Common myeloid progenitor, CD34-positive (primary cell): ENCODE results near the gene SLC5A8.

Source experiments
- CTCF ChIA-PET: fragments of 350-600 bp; sonication (Branson Sonifier 250); formaldehyde crosslinking; loops from one replicate; lab custom pipeline; 2021; ENCODE audit warnings: antibody characterized with exemption; lab: Charles Lee
- POLR2A ChIA-PET: fragments of 350-600 bp; sonication (Branson Sonifier 250); formaldehyde crosslinking; loops from one replicate; lab custom pipeline; 2021; ENCODE audit warnings: antibody characterized with exemption; lab: Charles Lee
- DNase-seq, 3 donors: peaks; one replicate each; pipeline versions ENCODE4 v3.0.0 to v3.0.0-alpha.2; 2013
- H3K27ac ChIP-seq, 2 experiments: 1 replicate in 1 of 2; 2 replicates in 1 of 2; pipeline ENCODE4 v1.7.0; 2013; ENCODE audit warnings: inconsistent platforms in 2 of 2, low read length in 2 of 2, mild to moderate bottlenecking in 2 of 2, low read depth in 1 of 2, moderate library complexity in 1 of 2; ENCODE audit not compliant: severe bottlenecking in 2 of 2, insufficient read depth in 1 of 2, poor library complexity in 1 of 2
- H3K27me3 ChIP-seq, 5 experiments: replicated peaks in 2 of 5; 1 replicate in 3 of 5; 2 replicates in 2 of 5; pipeline versions ENCODE4 v1.6.1 to v1.7.0; 2013; ENCODE audit warnings: low read length in 4 of 5, mild to moderate bottlenecking in 2 of 5, moderate library complexity in 2 of 5, inconsistent platforms in 1 of 5; ENCODE audit not compliant: insufficient read depth in 5 of 5, control insufficient read depth in 4 of 5
- H3K36me3 ChIP-seq, 4 experiments: 1 replicate in 2 of 4; 2 replicates in 2 of 4; pipeline versions ENCODE4 v1.6.1 to v1.7.0; 2013; ENCODE audit warnings: low read length in 3 of 4, control low read depth in 1 of 4, mild to moderate bottlenecking in 1 of 4; ENCODE audit not compliant: control insufficient read depth in 4 of 4, insufficient read depth in 4 of 4
- H3K4me1 ChIP-seq, 4 experiments: 1 replicate in 3 of 4; 2 replicates in 1 of 4; pipeline versions ENCODE4 v1.6.1 to v1.7.1; 2013; ENCODE audit warnings: low read length in 3 of 4, mild to moderate bottlenecking in 3 of 4, control low read depth in 1 of 4, inconsistent platforms in 1 of 4, moderate library complexity in 1 of 4; ENCODE audit not compliant: control insufficient read depth in 4 of 4, insufficient read depth in 4 of 4; ENCODE audit errors: control extremely low read depth in 1 of 4
- H3K4me3 ChIP-seq, 7 experiments: 1 replicate in 4 of 7; 2 replicates in 3 of 7; pipeline versions ENCODE4 v1.5.1 to v1.7.0; 2013; ENCODE audit warnings: mild to moderate bottlenecking in 7 of 7, low read length in 6 of 7, moderate library complexity in 6 of 7, inconsistent platforms in 2 of 7, low read depth in 2 of 7, control low read depth in 1 of 7; ENCODE audit not compliant: insufficient read depth in 4 of 7, control insufficient read depth in 1 of 7; ENCODE audit errors: extremely low read depth in 1 of 7
- H3K9me3 ChIP-seq, 5 experiments: 1 replicate in 4 of 5; 2 replicates in 1 of 5; pipeline versions ENCODE4 v1.6.1 to v1.7.1; 2013; ENCODE audit warnings: low read length in 4 of 5, mild to moderate bottlenecking in 2 of 5, inconsistent platforms in 1 of 5, low read depth in 1 of 5, moderate library complexity in 1 of 5; ENCODE audit not compliant: control insufficient read depth in 4 of 5, insufficient read depth in 2 of 5; ENCODE audit errors: control extremely low read depth in 1 of 5
- WGBS: methylation state at CpG from one replicate; pipeline ENCODE4 v1.1.5; 2013; ENCODE audit not compliant: insufficient coverage; 5-methylcytosine and 5-hydroxymethylcytosine counted together

SLC5A8 gene

DNA sequence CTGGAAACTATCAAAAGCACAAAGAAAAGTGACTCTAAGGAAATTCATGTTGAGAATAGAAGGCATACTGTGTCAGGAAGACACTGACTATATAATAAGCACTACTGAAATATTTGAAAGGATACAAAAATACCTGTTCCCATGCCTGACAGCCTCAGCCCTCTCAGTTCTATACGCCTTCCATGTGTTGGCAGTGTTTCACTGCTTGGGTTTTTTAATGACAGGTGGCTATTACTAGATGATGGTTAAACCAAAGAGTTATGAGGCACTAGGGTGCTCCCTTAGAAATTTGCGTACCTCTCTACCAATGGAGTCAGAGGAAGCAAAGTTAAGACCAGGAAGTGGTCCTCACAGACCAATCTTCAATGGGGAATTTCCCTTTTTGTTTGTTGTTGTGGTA, 25.6 kb upstream of the SLC5A8 start:
- 80% methylated on average over 1 of the region's 2 CpGs for WGBS
- Histone ChIP-seq H3K36me3 (no peaks in the 10 kb centered on the region), H3K27me3 (peaks cover 0 to 3% (median 0%) of the 10 kb centered on the region in 5 experiments), H3K27ac (no peak overlapping the region), H3K9me3 (peaks cover 0 to 8% (median 3%) of the 10 kb centered on the region in 5 experiments), H3K4me3 (no peak overlapping the region), H3K4me1 (no peaks in the 10 kb centered on the region)
- DNase-seq, result no peak
- POLR2A ChIA-PET, result no interaction called here
- CTCF ChIA-PET, result no interaction called here

DNA sequence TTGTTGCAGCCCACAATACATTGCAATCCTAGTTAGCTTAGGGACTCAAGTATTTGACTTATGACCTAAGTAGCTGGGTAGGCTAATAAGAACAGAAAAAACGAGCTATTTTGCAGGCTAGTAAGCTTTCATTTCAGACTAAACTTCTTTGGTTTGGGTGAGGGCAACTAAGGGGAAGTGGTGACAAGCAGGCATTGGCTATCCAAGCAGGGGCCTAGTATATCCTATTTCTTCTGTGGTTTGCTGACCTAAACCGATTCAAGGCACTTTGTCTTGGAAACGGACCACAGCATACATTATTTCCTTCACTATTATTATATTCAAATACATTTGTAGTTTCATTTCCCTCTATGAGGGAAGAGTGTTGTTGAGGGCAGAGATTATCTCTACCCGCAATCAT, 21.6 kb upstream of the SLC5A8 start:
- no peak overlapping the region for H3K27ac ChIP-seq
- H3K36me3 ChIP-seq, result no peaks in the 10 kb centered on the region
- CTCF ChIA-PET, result no interaction called here
- WGBS, result 13% methylated on average over 1 of the region's 4 CpGs
- peaks cover 0 to 1% (median 0%) of the 10 kb centered on the region in 5 experiments for H3K9me3 ChIP-seq
- no peak overlapping the region for H3K4me3 ChIP-seq
- peaks cover 0 to 3% (median 0%) of the 10 kb centered on the region in 5 experiments for H3K27me3 ChIP-seq
- no peaks in the 10 kb centered on the region for H3K4me1 ChIP-seq
- POLR2A ChIA-PET, result no interaction called here
- no peak for DNase-seq

DNA sequence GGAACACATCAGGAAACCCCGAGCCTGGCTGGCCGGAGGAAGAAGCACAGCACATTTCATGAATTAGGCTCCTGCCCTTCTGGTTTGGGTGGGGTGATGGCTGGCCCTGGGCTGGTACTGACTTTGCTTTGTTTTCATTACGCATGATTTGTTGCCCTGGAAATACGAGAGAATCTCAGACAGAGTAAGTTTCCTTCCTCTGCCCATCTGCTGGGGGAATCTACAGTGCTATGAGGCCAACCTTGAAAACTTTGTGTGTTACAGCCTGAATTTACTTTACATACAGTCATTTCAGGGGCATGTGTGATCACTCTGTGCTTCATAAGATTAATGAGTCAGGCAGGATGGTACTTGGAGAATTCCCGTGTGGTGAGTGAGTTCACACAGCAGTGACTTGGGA, 20.5 kb upstream of the SLC5A8 start:
- H3K9me3 ChIP-seq, result peaks cover 0 to 1% (median 0%) of the 10 kb centered on the region in 5 experiments
- ChIA-PET POLR2A (no interaction called here), CTCF (no interaction called here)
- no peak overlapping the region for H3K4me3 ChIP-seq
- H3K27me3 ChIP-seq, result peaks cover 0 to 3% (median 0%) of the 10 kb centered on the region in 5 experiments
- WGBS, result 89% methylated on average over 5 of the region's 5 CpGs
- H3K27ac ChIP-seq, result no peak overlapping the region
- no peak for DNase-seq
- no peaks in the 10 kb centered on the region for H3K4me1 ChIP-seq
- H3K36me3 ChIP-seq, result no peaks in the 10 kb centered on the region

DNA sequence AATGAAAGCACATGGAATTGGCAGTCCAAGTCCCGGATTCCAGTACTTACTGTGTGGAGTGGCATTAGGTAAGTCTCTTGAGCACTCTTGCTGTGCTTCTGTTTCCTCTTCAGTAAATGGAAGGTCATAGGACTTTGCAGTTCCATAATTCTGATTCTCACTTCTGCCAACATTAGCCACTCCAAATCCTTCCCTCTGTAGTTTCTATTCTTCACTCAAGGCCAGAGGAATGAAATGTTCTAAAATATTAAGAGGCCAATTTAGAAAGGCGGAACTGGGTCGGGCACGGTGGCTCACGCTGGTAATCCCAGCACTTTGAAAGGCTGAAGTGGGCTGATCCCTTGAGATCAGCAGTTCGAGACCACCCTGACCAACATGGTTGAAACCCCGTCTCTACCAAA, 19.8 kb upstream of the SLC5A8 start:
- no peak overlapping the region for H3K27ac ChIP-seq
- no peaks in the 10 kb centered on the region for H3K4me1 ChIP-seq
- ChIA-PET POLR2A (no interaction called here), CTCF (no interaction called here)
- no peak overlapping the region for H3K4me3 ChIP-seq
- 96% methylated on average over 6 of the region's 7 CpGs for WGBS
- H3K27me3 ChIP-seq, result peaks cover 0 to 4% (median 0%) of the 10 kb centered on the region in 5 experiments
- peaks cover 0 to 1% (median 0%) of the 10 kb centered on the region in 5 experiments for H3K9me3 ChIP-seq
- H3K36me3 ChIP-seq, result no peaks in the 10 kb centered on the region
- DNase-seq, result no peak

DNA sequence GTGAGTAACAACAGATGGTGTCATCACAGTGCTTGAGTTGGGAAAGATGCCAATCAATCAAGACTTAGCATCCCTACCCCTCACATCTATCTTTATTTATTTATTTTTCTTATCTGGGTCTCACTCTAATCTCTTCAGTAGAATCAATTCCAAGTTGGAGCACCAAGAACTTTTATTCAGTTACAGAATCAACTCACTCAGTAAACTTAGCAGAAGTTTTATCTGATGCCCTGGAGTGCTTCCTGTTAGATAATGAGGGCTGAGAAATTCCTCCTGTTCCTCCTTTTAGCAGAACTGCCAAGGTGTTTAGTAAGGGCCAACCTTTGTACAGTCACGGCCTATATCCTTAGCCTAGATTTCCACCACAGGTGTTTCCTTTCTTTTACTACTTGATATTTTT, 11.3 kb upstream of the SLC5A8 start:
- H3K4me1 ChIP-seq, result no peaks in the 10 kb centered on the region

DNA sequence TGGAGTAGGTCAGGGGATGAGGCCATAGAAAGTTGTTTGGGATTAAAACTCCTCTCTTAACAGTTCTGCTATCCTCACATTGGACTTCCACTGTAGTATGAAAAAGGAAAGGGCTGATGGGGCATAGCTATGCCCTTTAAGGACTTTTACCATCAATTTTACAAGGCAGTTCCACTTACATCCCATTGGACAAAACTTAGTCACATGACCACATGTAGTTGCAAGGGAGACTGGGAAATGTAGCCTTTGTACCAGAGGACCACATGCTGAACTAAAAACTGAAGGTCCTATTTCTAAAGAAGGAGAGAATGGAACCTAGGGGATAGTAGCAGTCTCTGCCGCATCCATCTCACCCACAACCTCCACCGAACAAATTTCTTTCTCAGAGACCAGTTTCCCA, 6.8 kb upstream of the SLC5A8 start:
- peaks cover 0 to 5% (median under 1%) of the 10 kb centered on the region in 5 experiments for H3K27me3 ChIP-seq
- POLR2A ChIA-PET, result no interaction called here
- no peak for DNase-seq
- CTCF ChIA-PET, result no interaction called here
- no peak overlapping the region for H3K4me3 ChIP-seq
- 93% methylated on average over 2 of the region's 2 CpGs for WGBS
- H3K9me3 ChIP-seq, result peaks cover 0 to 7% (median 3%) of the 10 kb centered on the region in 5 experiments
- no peaks in the 10 kb centered on the region for H3K4me1 ChIP-seq
- no peaks in the 10 kb centered on the region for H3K36me3 ChIP-seq
- no peak overlapping the region for H3K27ac ChIP-seq

More for the DNA sequence above, 11.3 kb upstream of the SLC5A8 start:
- Histone ChIP-seq H3K27ac (no peak overlapping the region), H3K9me3 (peaks cover 0 to 3% (median 0%) of the 10 kb centered on the region in 5 experiments), H3K4me3 (no peak overlapping the region), H3K27me3 (peaks cover 0 to 3% (median 0%) of the 10 kb centered on the region in 5 experiments), H3K36me3 (no peaks in the 10 kb centered on the region)
- no CpG with 5 or more reads among the region's 1 CpG for WGBS
- ChIA-PET CTCF (no interaction called here), POLR2A (no interaction called here)
- DNase-seq, result no peak

DNA sequence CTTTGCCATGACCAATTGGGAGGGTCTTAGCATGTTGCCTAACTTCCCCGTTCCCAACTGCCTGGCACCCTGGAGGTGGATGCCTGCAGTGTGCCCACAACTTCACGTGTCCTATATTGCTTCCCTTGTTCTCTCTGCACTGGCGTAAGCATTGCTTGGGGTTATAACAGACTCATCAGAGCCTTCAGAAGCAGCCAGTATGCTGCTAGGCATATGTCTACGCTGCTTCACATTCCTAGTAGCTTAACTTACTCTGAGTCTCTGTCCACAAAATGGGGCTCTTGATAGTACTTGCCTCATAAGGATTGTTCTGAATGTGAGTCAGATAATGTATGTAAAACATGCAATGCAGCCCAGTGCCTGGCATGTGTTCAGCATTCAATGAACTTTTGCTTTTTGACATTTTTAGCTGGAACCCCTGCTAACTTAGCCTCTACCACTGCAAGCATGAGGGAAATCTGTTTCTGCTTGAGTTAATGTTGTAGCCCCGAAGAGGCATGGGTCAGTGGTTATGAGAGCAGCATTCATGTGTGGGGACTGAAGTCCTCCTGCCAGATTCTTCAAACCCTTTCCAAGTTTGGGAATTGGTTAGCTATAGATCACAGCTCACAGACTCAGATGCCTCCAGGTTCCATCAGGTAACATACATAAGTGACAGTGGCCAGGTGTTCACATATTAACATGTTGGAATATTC, 2.8 kb downstream of the SLC5A8 start:
- H3K9me3 ChIP-seq, result peaks cover 0 to 2% (median 0%) of the 10 kb centered on the region in 5 experiments
- no peak overlapping the region for H3K4me3 ChIP-seq
- no peak for DNase-seq
- ChIA-PET CTCF (no interaction called here), POLR2A (no interaction called here)
- H3K4me1 ChIP-seq, result no peaks in the 10 kb centered on the region
- H3K36me3 ChIP-seq, result no peaks in the 10 kb centered on the region
- 92% methylated on average over 3 of the region's 5 CpGs for WGBS
- no peak overlapping the region for H3K27ac ChIP-seq
- H3K27me3 ChIP-seq, result peaks cover 12 to 46% (median 17%) of the 10 kb centered on the region in 5 experiments
